AG10803 (cell line): ENCODE data around the gene TMEM132A.
A peak's percentile ranks its signal among the peaks of the same experiment; 100 is the strongest.

ENCODE experiments used
- DNase-seq: peaks from one replicate; pipeline ENCODE4 v3.0.0; 2010; ENCODE audit warnings: low read depth
- H3K4me3 ChIP-seq: 2 replicates; pipeline ENCODE4 v1.5.1; 2011; ENCODE audit warnings: mild to moderate bottlenecking, low read length, control low read depth
- CTCF ChIP-seq: conservative IDR thresholded peaks from 2 replicates; pipeline ENCODE4 v1.5.1; 2011; ENCODE audit warnings: mild to moderate bottlenecking, low read length, control low read depth, inconsistent platforms

The TMEM132A gene

GRCh38 chr11:60959431-60959830 is 35.2 kb downstream of the TMEM132A start:
- TF ChIP-seq CTCF, result no peak
- H3K4me3 ChIP-seq, result no peak overlapping the region
- peak; percentile 42 for DNase-seq

- DNase-seq, result no peak
- no peak for TF ChIP-seq CTCF
- no peak overlapping the region for H3K4me3 ChIP-seq
Measured at GRCh38 chr11:60960405-60960804, 36.1 kb downstream of the TMEM132A start.

GRCh38 chr11:60964801-60965200 is 40.5 kb downstream of the TMEM132A start:
- TF ChIP-seq CTCF, result no peak
- no peak for DNase-seq
- no peak overlapping the region for H3K4me3 ChIP-seq

GRCh38 chr11:60966890-60967289 is 42.6 kb downstream of the TMEM132A start:
- H3K4me3 ChIP-seq, result no peak overlapping the region
- DNase-seq, result no peak
- no peak for TF ChIP-seq CTCF

- no peak for DNase-seq
- no peak for TF ChIP-seq CTCF
- H3K4me3 ChIP-seq, result no peak overlapping the region
Measured at GRCh38 chr11:60968223-60968622, 44.0 kb downstream of the TMEM132A start.

GRCh38 chr11:60970369-60970774 is 46.1 kb downstream of the TMEM132A start:
- H3K4me3 ChIP-seq, result no peak overlapping the region
- DNase-seq, result peak; percentile 33
- TF ChIP-seq CTCF, result peak; percentile 89

- no peak for DNase-seq
- no peak for TF ChIP-seq CTCF
- no peak overlapping the region for H3K4me3 ChIP-seq
Measured at GRCh38 chr11:60970890-60971289, 46.6 kb downstream of the TMEM132A start.
